ENCODE results near the gene MGMT. TPM values are rescaled to one million over a fixed set of nuclear protein-coding genes. Genes with fewer than 3 reads are reported as not detected.

The MGMT gene
- polyA plus RNA-seq, 3 donors: 9.5 to 23.5 (median 17.5) TPM

DNA sequence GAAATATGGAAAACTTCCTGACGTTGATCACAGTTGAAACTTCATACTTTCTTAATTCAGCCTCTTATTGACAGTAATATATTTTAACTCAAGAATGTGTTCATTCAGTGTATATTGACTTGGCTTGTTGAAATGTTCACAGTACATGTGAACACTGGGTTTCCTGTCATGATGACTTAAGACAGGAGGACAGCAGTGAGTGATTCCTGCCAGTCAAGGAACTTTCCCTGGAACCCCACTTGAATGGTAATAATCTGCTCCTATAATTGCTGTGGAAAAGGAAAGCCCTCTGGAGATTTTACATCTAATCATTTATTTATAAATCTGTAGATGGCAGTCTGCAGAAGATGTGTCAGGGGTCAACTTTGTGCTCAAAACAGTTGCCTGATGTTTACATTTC is 216.5 kb downstream of the MGMT start:
- Mint-ChIP-seq H3K4me3 (no peak overlapping the region), H3K27ac (no peak overlapping the region), H3K4me1 (no peaks in the 10 kb centered on the region), H3K27me3 (ENCODE audit: low read depth in 3 of 3) (peaks cover 0 to 1% (median 0%) of the 10 kb centered on the region in 3 donors), H3K36me3 (peaks cover 0 to 4% of the 10 kb centered on the region in 2 donors), H3K9me3 (peaks cover 3 to 14% (median 6%) of the 10 kb centered on the region in 7 donors)
- no peak overlapping the region for H3K27ac ChIP-seq (ENCODE audit: low read depth in 1 of 2, low read length in 2 of 2)
- no peaks in the 10 kb centered on the region for H4K20me1 ChIP-seq (ENCODE audit: insufficient read depth, low read length)
- no peaks in the 10 kb centered on the region for H3K4me1 ChIP-seq (ENCODE audit: control insufficient read depth in 1 of 2, insufficient read depth in 2 of 2, low read length in 2 of 2)
- H3K9ac ChIP-seq (ENCODE audit: insufficient read depth, low read length, poor library complexity, severe bottlenecking): no peak overlapping the region
- no peaks in the 10 kb centered on the region for H3K79me2 ChIP-seq (ENCODE audit: insufficient read depth, low read length)
- no CpG with 5 or more reads among the region's 1 CpG for WGBS (ENCODE audit: insufficient coverage)
- H3K27me3 ChIP-seq (ENCODE audit: control insufficient read depth in 2 of 2, insufficient read depth in 2 of 2, low read length in 2 of 2): no peaks in the 10 kb centered on the region
- TF ChIP-seq, protein P1, sequence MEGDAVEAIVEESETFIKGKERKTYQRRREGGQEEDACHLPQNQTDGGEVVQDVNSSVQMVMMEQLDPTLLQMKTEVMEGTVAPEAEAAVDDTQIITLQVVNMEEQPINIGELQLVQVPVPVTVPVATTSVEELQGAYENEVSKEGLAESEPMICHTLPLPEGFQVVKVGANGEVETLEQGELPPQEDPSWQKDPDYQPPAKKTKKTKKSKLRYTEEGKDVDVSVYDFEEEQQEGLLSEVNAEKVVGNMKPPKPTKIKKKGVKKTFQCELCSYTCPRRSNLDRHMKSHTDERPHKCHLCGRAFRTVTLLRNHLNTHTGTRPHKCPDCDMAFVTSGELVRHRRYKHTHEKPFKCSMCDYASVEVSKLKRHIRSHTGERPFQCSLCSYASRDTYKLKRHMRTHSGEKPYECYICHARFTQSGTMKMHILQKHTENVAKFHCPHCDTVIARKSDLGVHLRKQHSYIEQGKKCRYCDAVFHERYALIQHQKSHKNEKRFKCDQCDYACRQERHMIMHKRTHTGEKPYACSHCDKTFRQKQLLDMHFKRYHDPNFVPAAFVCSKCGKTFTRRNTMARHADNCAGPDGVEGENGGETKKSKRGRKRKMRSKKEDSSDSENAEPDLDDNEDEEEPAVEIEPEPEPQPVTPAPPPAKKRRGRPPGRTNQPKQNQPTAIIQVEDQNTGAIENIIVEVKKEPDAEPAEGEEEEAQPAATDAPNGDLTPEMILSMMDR (IDR thresholded peaks at IDR 0.05): no peak
- intact Hi-C loops (cut with micrococcal nuclease): no loop called here
- H3K36me3 ChIP-seq (replicated peaks in 1 of 2; ENCODE audit: control insufficient read depth in 1 of 2, insufficient read depth in 2 of 2, low read length in 2 of 2): no peaks in the 10 kb centered on the region
- peaks cover 0 to under 1% of the 10 kb centered on the region in 2 donors for H3K9me3 ChIP-seq (replicated peaks in 1 of 2; ENCODE audit: control insufficient read depth in 1 of 2, insufficient read depth in 1 of 2, low read length in 2 of 2)
- no peak for DNase-seq
- no peak overlapping the region for H3K4me2 ChIP-seq (replicated peaks; ENCODE audit: extremely low read depth, low read length, poor library complexity, severe bottlenecking)
- no peak overlapping the region for H2AFZ ChIP-seq (ENCODE audit: insufficient read depth, low read depth, low read length, poor library complexity, severe bottlenecking)
- no peak overlapping the region for H3K4me3 ChIP-seq (replicated peaks in 1 of 3; ENCODE audit: low read depth in 2 of 3, low read length in 3 of 3)

DNA sequence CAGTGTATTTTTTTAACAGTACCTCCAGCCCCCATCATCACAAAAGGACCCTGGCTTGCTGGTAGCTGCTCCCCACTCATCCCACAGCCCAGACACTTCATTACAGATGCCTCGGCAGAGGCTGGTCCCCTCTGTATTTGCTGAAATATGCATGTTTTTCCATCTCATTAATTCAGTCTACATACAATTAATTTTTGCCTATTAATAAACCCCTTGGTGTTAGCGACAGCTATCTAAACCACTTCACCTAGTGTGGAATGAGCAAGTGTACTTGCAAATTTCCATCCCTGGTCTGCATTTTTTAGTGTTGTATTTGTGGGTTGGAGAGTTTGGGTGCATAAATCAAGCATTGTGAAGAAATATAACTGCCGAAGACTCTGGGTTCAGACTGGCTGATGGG is 216.9 kb downstream of the MGMT start:
- H4K20me1 ChIP-seq (ENCODE audit: insufficient read depth, low read length): no peaks in the 10 kb centered on the region
- no peak overlapping the region for H3K27ac ChIP-seq (ENCODE audit: low read depth in 1 of 2, low read length in 2 of 2)
- H2AFZ ChIP-seq (ENCODE audit: insufficient read depth, low read depth, low read length, poor library complexity, severe bottlenecking): no peak overlapping the region
- no peak for DNase-seq
- Mint-ChIP-seq H3K9me3 (peaks cover 0 to 10% (median 6%) of the 10 kb centered on the region in 7 donors), H3K4me1 (no peaks in the 10 kb centered on the region), H3K36me3 (peaks cover 0 to 4% of the 10 kb centered on the region in 2 donors), H3K27ac (no peak overlapping the region), H3K27me3 (ENCODE audit: low read depth in 3 of 3) (peaks cover 0 to 1% (median 0%) of the 10 kb centered on the region in 3 donors), H3K4me3 (no peak overlapping the region)
- H3K4me1 ChIP-seq (ENCODE audit: control insufficient read depth in 1 of 2, insufficient read depth in 2 of 2, low read length in 2 of 2): no peaks in the 10 kb centered on the region
- H3K9me3 ChIP-seq (replicated peaks in 1 of 2; ENCODE audit: control insufficient read depth in 1 of 2, insufficient read depth in 1 of 2, low read length in 2 of 2): no peaks in the 10 kb centered on the region
- H3K79me2 ChIP-seq (ENCODE audit: insufficient read depth, low read length): no peaks in the 10 kb centered on the region
- no peak overlapping the region for H3K4me2 ChIP-seq (replicated peaks; ENCODE audit: extremely low read depth, low read length, poor library complexity, severe bottlenecking)
- no peak overlapping the region for H3K4me3 ChIP-seq (replicated peaks in 1 of 3; ENCODE audit: low read depth in 2 of 3, low read length in 3 of 3)
- H3K9ac ChIP-seq (ENCODE audit: insufficient read depth, low read length, poor library complexity, severe bottlenecking): no peak overlapping the region
- 91% methylated on average over 2 of the region's 3 CpGs for WGBS (ENCODE audit: insufficient coverage)
- H3K36me3 ChIP-seq (replicated peaks in 1 of 2; ENCODE audit: control insufficient read depth in 1 of 2, insufficient read depth in 2 of 2, low read length in 2 of 2): no peaks in the 10 kb centered on the region
- intact Hi-C loops (cut with micrococcal nuclease): no loop called here
- no peaks in the 10 kb centered on the region for H3K27me3 ChIP-seq (ENCODE audit: control insufficient read depth in 2 of 2, insufficient read depth in 2 of 2, low read length in 2 of 2)
- TF ChIP-seq, protein P1 (IDR thresholded peaks at IDR 0.05): no peak

Measured in CD14-positive monocyte (primary cell).